Adrenal gland (tissue), 12 donors: ENCODE results near the gene HSD17B8. TPM values are rescaled to one million over a fixed set of nuclear protein-coding genes. Genes with fewer than 3 reads are reported as not detected.
A peak's percentile ranks its signal among the peaks of the same experiment; 100 is the strongest.

ENCODE experiments used
- DNase-seq, 7 donors: peaks; one replicate each; pipeline ENCODE4 v3.0.0-alpha.2; 2019 to 2020
- H3K27ac ChIP-seq, 5 donors: fragments of 200-600 bp; sonication (generic) in 4 of 5; 1 replicate in 3 of 5; 2 replicates in 2 of 5; pipeline versions ENCODE4 v1.5.1 to v1.8.0; 2016 to 2020; ENCODE audit warnings: mild to moderate bottlenecking in 1 of 5
- H3K27me3 ChIP-seq: fragments of 200-600 bp; 2 replicates; pipeline ENCODE4 v1.8.0; 2021
- H3K36me3 ChIP-seq, 2 donors: fragments of 200-600 bp; replicated peaks in 1 of 2; 1 replicate in 1 of 2; 2 replicates in 1 of 2; pipeline versions ENCODE4 v1.5.1 to v1.8.0; 2018 to 2022
- H3K4me1 ChIP-seq, 2 donors: fragments of 200-600 bp; replicated peaks in 1 of 2; 1 replicate in 1 of 2; 2 replicates in 1 of 2; pipeline versions ENCODE4 v1.5.1 to v1.8.0; 2018 to 2021
- H3K4me3 ChIP-seq, 4 donors: fragments of 200-600 bp; sonication (generic) in 3 of 4; one replicate each; pipeline ENCODE4 v1.5.1; 2016 to 2018
- H3K9me3 ChIP-seq, 3 donors: fragments of 200-600 bp; sonication (generic) in 1 of 3; replicated peaks in 1 of 3; 1 replicate in 2 of 3; 2 replicates in 1 of 3; pipeline versions ENCODE4 v1.5.1 to v1.8.0; 2016 to 2021
- POLR2A ChIP-seq, 2 donors: fragments of 450-650 bp; IDR thresholded peaks; one replicate each; pipeline ENCODE4 v1.6.1; 2017; ENCODE audit warnings: antibody characterized with exemption in 2 of 2, mild to moderate bottlenecking in 2 of 2, moderate library complexity in 1 of 2
- WGBS, 4 donors: extraction: QIAGEN DNeasy Blood & Tissue Kit in 2 of 4; methylation state at CpG; one replicate each; pipeline versions ENCODE4 v1.1.5 to v1.1.7; 2013 to 2017; 5-methylcytosine and 5-hydroxymethylcytosine counted together
- intact Hi-C, 2 donors: fragments of 100-400 bp; cut with DNase I; formaldehyde crosslinking; loops; one replicate each; pipeline versions ENCODE4 v1.14.1 to v1.15.0; 2022 to 2023
- polyA plus RNA-seq, 3 donors: library from polyadenylated mRNA; stranded (reverse); fragments of 200-250 nt in 2 of 3; fragments of 350-450 nt in 1 of 3; fragmentation: Illumina TruSeq in 1 of 3; extraction: RNeasy Lipid Tissue Mini Kit (QIAGEN cat#74804) in 1 of 3; gene quantifications; one replicate each; pipeline ENCODE4 v1.2.3, GENCODE V29; 2013 to 2014
- total RNA-seq, 9 donors: library from RNA; depleted of rRNA in 4 of 9; stranded (reverse); fragments of >200 nt in 4 of 9; fragments of 120-200 nt in 1 of 9; fragmentation: NEBNext Ultra II Directional in 1 of 9; extraction: Animal tissue kit (Norgen Biotek cat#: 25700) in 1 of 9; gene quantifications; one replicate each; pipeline versions ENCODE4 v1.1.0 to v1.2.4, GENCODE V29; 2013 to 2023
- TF ChIP-seq, protein P1 (sequence below), 6 experiments: fragments of 450-650 bp in 4 of 6; fragments of 200-600 bp in 2 of 6; sonication (generic) in 1 of 6; IDR thresholded peaks; 1 replicate in 5 of 6; 2 replicates in 1 of 6; pipeline versions ENCODE4 v1.5.1 to v1.8.0; 2016 to 2021; ENCODE audit warnings: antibody characterized with exemption in 6 of 6, mild to moderate bottlenecking in 2 of 6, moderate library complexity in 1 of 6
- donor health status: healthy with polysubstance abuse.
- donor health status: Bipolar disorder and iron deficiency.
- donor health status: DM: yes; HTN: yes; CAD: no.
- donor health status: DM: no; HTN: no; CAD: no.
- donor health status: DM: no; HTN: no; CAD: no.
- donor health status: DM: yes; HTN: yes; CAD: no.

Gene HSD17B8
- total and polyA plus RNA-seq, 12 donors = 13.4 to 96.3 (median 32.7) TPM

DNA sequence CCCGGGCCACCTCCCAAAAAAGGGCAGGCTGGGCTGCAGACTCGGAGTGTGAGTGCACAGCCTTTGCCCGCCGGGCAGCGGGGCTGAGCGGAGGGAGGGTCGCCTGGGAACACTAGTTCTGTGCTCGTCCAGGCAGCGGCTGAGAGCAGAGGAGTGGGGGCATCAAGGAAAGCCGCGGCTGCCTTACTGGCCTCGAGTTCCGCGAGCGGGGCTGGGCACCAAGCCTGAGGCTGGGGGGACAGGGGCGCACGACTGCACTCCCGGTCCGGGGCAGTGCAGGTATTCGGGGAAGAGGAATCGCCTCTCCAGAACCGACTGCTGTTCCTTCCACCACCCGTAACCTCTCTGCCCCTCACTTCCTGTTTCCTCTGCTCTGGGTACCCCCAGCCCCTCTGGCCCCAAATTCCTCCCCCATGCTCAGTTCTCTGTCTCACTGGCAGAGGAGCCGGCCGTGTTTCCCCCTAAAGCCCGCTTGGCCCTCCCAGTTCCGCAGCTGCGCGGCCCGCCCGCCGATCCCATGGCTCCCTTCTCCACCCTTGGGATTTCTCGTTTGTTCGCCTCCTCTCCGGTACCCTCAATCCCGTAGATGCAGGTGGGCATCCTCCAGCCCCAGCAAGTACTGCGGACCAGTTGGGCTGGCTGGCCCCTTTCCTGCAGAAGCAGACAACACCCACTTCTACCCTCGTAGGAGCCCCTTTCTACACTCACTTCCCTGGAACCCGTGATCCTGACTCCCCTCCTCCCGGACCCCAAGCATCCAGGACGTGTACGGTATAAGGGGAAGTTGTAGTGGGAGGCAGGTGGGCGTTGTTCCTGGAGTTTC is 8.9 kb downstream of the HSD17B8 start:
- 1 to 2% (median 1%) methylated on average over 24 to 43 of the region's 43 CpGs for WGBS, 4 donors
- Histone ChIP-seq H3K27ac (no peak overlapping the region), H3K36me3 (peaks cover 0 to 15% of the 10 kb centered on the region in 2 donors), H3K27me3 (no peaks in the 10 kb centered on the region), H3K4me3 (peak overlapping the region in 2 of 4 donors; percentile 11 to 44), H3K9me3 (no peaks in the 10 kb centered on the region), H3K4me1 (peaks cover 3 to 16% of the 10 kb centered on the region in 2 donors)
- TF ChIP-seq POLR2A (IDR thresholded peaks at IDR 0.05) = no peak
- TF ChIP-seq, protein P1, sequence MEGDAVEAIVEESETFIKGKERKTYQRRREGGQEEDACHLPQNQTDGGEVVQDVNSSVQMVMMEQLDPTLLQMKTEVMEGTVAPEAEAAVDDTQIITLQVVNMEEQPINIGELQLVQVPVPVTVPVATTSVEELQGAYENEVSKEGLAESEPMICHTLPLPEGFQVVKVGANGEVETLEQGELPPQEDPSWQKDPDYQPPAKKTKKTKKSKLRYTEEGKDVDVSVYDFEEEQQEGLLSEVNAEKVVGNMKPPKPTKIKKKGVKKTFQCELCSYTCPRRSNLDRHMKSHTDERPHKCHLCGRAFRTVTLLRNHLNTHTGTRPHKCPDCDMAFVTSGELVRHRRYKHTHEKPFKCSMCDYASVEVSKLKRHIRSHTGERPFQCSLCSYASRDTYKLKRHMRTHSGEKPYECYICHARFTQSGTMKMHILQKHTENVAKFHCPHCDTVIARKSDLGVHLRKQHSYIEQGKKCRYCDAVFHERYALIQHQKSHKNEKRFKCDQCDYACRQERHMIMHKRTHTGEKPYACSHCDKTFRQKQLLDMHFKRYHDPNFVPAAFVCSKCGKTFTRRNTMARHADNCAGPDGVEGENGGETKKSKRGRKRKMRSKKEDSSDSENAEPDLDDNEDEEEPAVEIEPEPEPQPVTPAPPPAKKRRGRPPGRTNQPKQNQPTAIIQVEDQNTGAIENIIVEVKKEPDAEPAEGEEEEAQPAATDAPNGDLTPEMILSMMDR (IDR thresholded peaks at IDR 0.05) = no peak
- intact Hi-C loops = loop anchor here in 1 of 2 donors (5.0 kb wide), 1 partner anchor 34 kb away; no protein-coding TSS in a partner anchor
- peak in 3 of 7 donors; percentile 20 to 34 (median 23) for DNase-seq

DNA sequence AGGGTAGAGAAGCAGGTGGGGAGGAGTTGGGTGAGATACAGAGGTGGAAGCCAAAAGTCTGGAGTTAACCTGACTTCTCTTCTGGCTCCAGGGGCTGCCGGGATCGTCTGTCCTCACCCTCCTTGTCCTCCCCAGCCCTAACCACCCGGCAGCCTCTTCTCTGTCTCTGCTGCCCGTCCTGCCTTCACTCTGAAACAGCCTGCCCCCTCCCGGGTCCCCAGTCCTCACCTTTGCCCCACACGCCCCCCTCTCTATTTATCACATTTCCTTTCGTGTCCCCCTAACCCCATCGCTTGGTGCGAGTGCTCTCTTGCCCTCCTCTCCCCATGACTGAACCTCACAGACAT is 9.5 kb downstream of the HSD17B8 start:
- intact Hi-C loops = loop anchor here in 1 of 2 donors (5.0 kb wide), 1 partner anchor 33 kb away; no protein-coding TSS in a partner anchor
- H3K9me3 ChIP-seq = no peaks in the 10 kb centered on the region
- no peak for DNase-seq
- TF ChIP-seq POLR2A (IDR thresholded peaks at IDR 0.05) = no peak
- TF ChIP-seq, protein P1 (IDR thresholded peaks at IDR 0.05) = no peak
- no peaks in the 10 kb centered on the region for H3K27me3 ChIP-seq
- H3K4me3 ChIP-seq = peak overlapping the region in 1 of 4 donors; percentile 44
- WGBS, 4 donors = 12 to 25% (median 18%) methylated on average over 9 of the region's 9 CpGs
- H3K27ac ChIP-seq = no peak overlapping the region
- peaks cover 3 to 13% of the 10 kb centered on the region in 2 donors for H3K4me1 ChIP-seq
- peaks cover 0 to 15% of the 10 kb centered on the region in 2 donors for H3K36me3 ChIP-seq

DNA sequence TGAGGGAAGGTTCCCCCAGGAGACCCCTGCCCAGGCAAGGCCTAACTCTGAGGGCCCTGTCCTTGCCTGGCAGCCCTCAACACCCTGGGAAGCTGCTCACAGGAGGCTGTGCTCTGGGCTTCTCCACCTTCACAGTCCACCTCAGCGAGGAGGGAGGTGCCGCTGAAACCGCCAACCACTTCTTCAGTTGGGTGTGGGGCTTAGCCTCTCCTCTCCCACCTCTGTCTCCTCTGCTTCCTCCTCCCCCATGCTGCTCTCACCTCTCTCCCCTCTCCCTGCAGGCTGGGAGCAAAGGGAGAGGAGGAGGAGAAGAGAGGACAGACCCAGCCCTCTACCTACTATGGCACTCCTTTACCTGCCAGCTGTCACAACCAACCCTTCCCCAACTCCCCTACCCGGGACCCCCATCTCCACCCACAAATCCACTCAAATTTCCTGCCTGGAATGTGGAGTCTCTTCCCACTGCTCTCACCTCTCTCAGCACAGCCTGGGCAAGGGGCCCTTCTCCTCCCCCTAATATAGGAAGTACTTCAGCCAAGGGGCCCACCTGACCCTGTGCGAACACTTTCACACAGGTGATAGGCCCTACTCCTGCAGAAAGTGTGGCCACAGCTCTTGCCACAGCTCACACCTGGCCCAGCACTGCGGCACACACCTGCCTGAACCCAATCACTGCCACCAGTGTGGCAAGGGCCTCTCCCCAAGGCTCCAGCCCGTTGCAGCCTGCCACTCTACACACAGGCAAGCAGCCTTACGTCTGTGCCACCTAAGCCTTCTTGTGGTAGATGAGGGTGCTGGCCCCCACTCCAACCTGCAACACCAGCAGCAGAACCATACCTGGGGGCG is 11.0 kb downstream of the HSD17B8 start:
- 75 to 86% (median 79%) methylated on average over 7 to 9 of the region's 9 CpGs for WGBS, 4 donors

More for the DNA sequence above, 11.0 kb downstream of the HSD17B8 start:
- DNase-seq = peak in 1 of 7 donors; percentile 11
- no peak overlapping the region for H3K4me3 ChIP-seq
- H3K4me1 ChIP-seq = peaks cover 3 to 9% of the 10 kb centered on the region in 2 donors
- intact Hi-C loops = no loop called here
- H3K27me3 ChIP-seq = peaks cover 9% of the 10 kb centered on the region
- no peak overlapping the region for H3K27ac ChIP-seq
- H3K9me3 ChIP-seq = no peaks in the 10 kb centered on the region
- TF ChIP-seq POLR2A (IDR thresholded peaks at IDR 0.05) = no peak
- TF ChIP-seq, protein P1 (IDR thresholded peaks at IDR 0.05) = no peak
- peaks cover 0 to 3% of the 10 kb centered on the region in 2 donors for H3K36me3 ChIP-seq
